WTC11 (cell line): ENCODE measurements around the gene DIMT1. TPM values are rescaled to one million over a fixed set of nuclear protein-coding genes. Genes with fewer than 3 reads are reported as not detected.

Source experiments
- ATAC-seq: fragments of 200-7000 bp; cut with Tn5 transposase; 2 replicates; pipeline ENCODE4 v1.10.0; 2021; ENCODE audit warnings: mild to moderate bottlenecking, moderate library complexity
- CTCF ChIA-PET: fragments of 300-600 bp; sonication (Branson Sonifier 250); formaldehyde crosslinking; loops from one replicate; lab custom pipeline; 2021; ENCODE audit warnings: antibody characterized with exemption; lab: Charles Lee
- POLR2A ChIA-PET: fragments of 350-600 bp; sonication (Branson Sonifier 250); formaldehyde crosslinking; loops from one replicate; lab custom pipeline; 2021; ENCODE audit warnings: antibody characterized with exemption; lab: Charles Lee
- DNase-seq: peaks from one replicate; pipeline ENCODE4 v3.0.0; 2021; ENCODE audit warnings: low spot score
- H3K27ac Mint-ChIP-seq: 2 replicates; pipeline ENCODE4 v1.8.0; 2021; ENCODE audit warnings: mixed read lengths
- H3K27me3 Mint-ChIP-seq: 2 replicates; pipeline ENCODE4 v1.8.0; 2021; ENCODE audit warnings: low read depth, mild to moderate bottlenecking, moderate library complexity, mixed read lengths
- H3K36me3 Mint-ChIP-seq: 2 replicates; pipeline ENCODE4 v1.8.0; 2021; ENCODE audit warnings: mixed read lengths
- H3K4me1 Mint-ChIP-seq: 2 replicates; pipeline ENCODE4 v1.8.0; 2022; ENCODE audit warnings: mixed read lengths
- H3K4me3 Mint-ChIP-seq: 2 replicates; pipeline ENCODE4 v1.8.0; 2021; ENCODE audit warnings: mild to moderate bottlenecking, moderate library complexity, mixed read lengths
- H3K9me3 Mint-ChIP-seq: 2 replicates; pipeline ENCODE4 v1.8.0; 2021; ENCODE audit warnings: mixed read lengths
- ELF4 ChIP-seq: sonication (generic); formaldehyde crosslinking; IDR thresholded peaks from 2 replicates; pipeline ENCODE4 v1.8.1; 2022; ENCODE audit warnings: low read depth, mild to moderate bottlenecking, moderate library complexity, missing genetic modification reagents
- FOXP1 ChIP-seq: sonication (generic); formaldehyde crosslinking; IDR thresholded peaks from 2 replicates; pipeline ENCODE4 v1.8.0; 2022; ENCODE audit warnings: missing genetic modification reagents, mild to moderate bottlenecking, moderate library complexity, borderline replicate concordance
- MXD4 ChIP-seq: fragments of 250-450 bp; sonication (Bioruptor Pico); IDR thresholded peaks from 2 replicates; pipeline ENCODE4 v1.8.0; 2021; ENCODE audit warnings: mild to moderate bottlenecking, moderate library complexity, borderline replicate concordance
- MYBL2 ChIP-seq: sonication (generic); formaldehyde crosslinking; IDR thresholded peaks from 2 replicates; pipeline ENCODE4 v1.8.1; 2023; ENCODE audit warnings: mild to moderate bottlenecking, moderate library complexity, missing genetic modification reagents
- NFATC4 ChIP-seq: fragments of 250-450 bp; sonication (Bioruptor Pico); IDR thresholded peaks from 2 replicates; pipeline ENCODE4 v1.9.0; 2021; ENCODE audit warnings: mild to moderate bottlenecking
- NFYB ChIP-seq: sonication (generic); formaldehyde crosslinking; conservative IDR thresholded peaks from 2 replicates; pipeline ENCODE4 v1.8.0; 2022; ENCODE audit warnings: low read depth, missing genetic modification reagents
- NR2C2 ChIP-seq: sonication (generic); formaldehyde crosslinking; IDR thresholded peaks from 2 replicates; pipeline ENCODE4 v1.8.0; 2022; ENCODE audit warnings: mild to moderate bottlenecking, missing genetic modification reagents
- SMAD3 ChIP-seq: sonication (generic); formaldehyde crosslinking; IDR thresholded peaks from 2 replicates; pipeline ENCODE4 v1.8.0; 2022; ENCODE audit warnings: missing genetic modification reagents, mild to moderate bottlenecking, borderline replicate concordance
- ZNF121 ChIP-seq: sonication (generic); formaldehyde crosslinking; IDR thresholded peaks from 2 replicates; pipeline ENCODE4 v1.8.0; 2023; ENCODE audit warnings: missing genetic modification reagents
- ZNF671 ChIP-seq: fragments of 250-450 bp; sonication (Bioruptor Pico); IDR thresholded peaks from 2 replicates; pipeline ENCODE4 v1.8.0; 2021; ENCODE audit warnings: mild to moderate bottlenecking
- total RNA-seq: library from RNA; stranded (reverse); gene quantifications from 3 replicates; pipeline ENCODE4 v1.2.3, GENCODE V29; 2021
- TF ChIP-seq, protein P1 (sequence below): fragments of 250-450 bp; sonication (Bioruptor Pico); conservative IDR thresholded peaks from 2 replicates; pipeline ENCODE4 v1.9.0; 2021; ENCODE audit warnings: mild to moderate bottlenecking
- TF ChIP-seq, protein P2 (sequence below): fragments of 250-450 bp; sonication (Bioruptor Pico); IDR thresholded peaks from 2 replicates; pipeline ENCODE4 v1.8.0; 2021; ENCODE audit warnings: mild to moderate bottlenecking
- TF ChIP-seq, protein P3 (sequence below): sonication (generic); formaldehyde crosslinking; IDR thresholded peaks from 2 replicates; pipeline ENCODE4 v1.8.1; 2022; ENCODE audit warnings: mild to moderate bottlenecking, missing genetic modification reagents, moderate library complexity, borderline replicate concordance
- TF ChIP-seq, protein P4 (sequence below): sonication (generic); formaldehyde crosslinking; IDR thresholded peaks from 2 replicates; pipeline ENCODE4 v1.8.1; 2023; ENCODE audit warnings: mild to moderate bottlenecking, missing genetic modification reagents, borderline replicate concordance
- TF ChIP-seq, protein P5 (sequence below): fragments of 250-450 bp; sonication (Bioruptor Pico); IDR thresholded peaks from 2 replicates; pipeline ENCODE4 v1.9.0; 2021; ENCODE audit warnings: mild to moderate bottlenecking

The DIMT1 gene
- total RNA-seq, 1 experiment from 2014 or later: 33.9 TPM

DNA sequence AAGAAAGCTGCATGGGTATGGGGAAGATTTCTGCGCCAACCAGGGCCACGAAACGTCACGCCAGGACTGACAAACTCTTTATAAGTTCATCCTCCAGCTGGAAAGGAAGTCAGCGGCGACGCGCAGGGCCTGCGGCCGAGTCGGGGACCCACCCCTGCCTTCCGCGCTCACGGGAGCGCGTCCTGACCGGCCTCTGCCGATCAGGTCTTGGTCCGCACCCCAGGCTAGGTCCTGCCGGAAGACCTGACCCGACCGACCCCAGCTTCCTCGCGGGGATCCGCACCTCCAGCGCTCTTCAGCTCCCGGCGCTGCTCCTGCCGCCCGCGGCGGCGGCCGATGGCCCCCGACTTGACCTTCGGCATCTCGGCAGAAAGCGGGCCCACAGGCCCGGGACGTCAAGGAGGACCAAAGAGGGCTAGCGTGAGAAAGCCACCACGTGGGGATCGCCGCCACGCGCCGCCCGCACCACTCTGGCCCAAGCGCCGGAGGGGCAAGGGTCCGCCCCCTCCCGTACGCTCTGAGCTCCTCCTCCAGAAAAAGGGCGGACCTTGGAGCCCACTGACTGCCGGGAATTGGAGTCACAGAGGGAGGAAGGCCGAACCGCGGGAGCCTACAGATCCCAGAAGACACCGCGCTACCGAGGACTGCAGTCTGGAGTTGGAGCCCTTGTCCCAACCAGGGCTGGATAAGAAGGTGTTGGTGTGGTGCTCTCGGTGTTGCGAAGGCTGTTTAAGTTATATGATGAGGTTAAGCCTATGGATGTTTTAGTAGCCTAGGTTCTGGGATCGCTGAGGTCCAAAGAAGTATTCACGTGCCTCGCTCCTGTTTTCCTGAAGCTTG lies at the start of gene DIMT1 (continued):
- no peak for TF ChIP-seq NR2C2 (CRISPR knock-in tag)
- TF ChIP-seq, protein P1, sequence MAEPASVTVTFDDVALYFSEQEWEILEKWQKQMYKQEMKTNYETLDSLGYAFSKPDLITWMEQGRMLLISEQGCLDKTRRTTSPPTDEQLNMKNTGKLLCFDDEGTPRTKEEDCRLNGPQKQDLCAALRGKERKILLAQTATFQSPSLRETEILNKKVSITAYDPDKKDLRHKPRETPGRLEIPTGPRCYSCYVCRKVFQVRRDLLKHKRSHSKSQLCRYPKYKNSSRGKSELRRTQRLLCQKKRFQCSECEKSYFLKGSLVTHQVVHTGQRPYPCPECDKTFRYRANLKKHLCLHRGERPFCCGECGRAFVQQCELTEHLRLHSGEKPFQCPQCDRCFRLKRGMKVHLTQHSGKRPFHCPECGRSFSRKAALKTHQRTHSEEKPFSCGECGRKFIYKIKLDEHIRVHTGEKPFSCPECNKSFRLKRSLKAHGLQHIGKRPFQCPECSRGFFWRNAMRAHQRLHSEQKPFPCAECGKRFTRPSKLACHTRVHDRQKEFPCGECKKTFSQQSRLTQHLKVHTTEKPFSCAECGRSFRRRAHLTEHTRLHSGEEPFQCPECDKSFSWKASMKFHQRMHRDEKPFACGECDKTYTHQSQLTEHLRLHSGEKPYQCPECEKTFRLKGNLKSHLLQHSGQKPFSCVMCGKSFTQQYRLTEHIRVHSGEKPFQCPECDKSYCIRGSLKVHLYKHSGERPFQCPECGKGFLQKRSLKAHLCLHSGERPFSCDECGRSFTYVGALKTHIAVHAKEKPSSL (CRISPR knock-in tag): no peak
- TF ChIP-seq, protein P2, sequence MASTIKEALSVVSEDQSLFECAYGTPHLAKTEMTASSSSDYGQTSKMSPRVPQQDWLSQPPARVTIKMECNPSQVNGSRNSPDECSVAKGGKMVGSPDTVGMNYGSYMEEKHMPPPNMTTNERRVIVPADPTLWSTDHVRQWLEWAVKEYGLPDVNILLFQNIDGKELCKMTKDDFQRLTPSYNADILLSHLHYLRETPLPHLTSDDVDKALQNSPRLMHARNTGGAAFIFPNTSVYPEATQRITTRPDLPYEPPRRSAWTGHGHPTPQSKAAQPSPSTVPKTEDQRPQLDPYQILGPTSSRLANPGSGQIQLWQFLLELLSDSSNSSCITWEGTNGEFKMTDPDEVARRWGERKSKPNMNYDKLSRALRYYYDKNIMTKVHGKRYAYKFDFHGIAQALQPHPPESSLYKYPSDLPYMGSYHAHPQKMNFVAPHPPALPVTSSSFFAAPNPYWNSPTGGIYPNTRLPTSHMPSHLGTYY (CRISPR knock-in tag): no peak
- no peak for TF ChIP-seq ZNF671 (CRISPR knock-in tag)
- TF ChIP-seq NFATC4 (CRISPR knock-in tag): no peak
- no peak for TF ChIP-seq MXD4
- TF ChIP-seq, protein P3, sequence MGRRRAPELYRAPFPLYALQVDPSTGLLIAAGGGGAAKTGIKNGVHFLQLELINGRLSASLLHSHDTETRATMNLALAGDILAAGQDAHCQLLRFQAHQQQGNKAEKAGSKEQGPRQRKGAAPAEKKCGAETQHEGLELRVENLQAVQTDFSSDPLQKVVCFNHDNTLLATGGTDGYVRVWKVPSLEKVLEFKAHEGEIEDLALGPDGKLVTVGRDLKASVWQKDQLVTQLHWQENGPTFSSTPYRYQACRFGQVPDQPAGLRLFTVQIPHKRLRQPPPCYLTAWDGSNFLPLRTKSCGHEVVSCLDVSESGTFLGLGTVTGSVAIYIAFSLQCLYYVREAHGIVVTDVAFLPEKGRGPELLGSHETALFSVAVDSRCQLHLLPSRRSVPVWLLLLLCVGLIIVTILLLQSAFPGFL (CRISPR knock-in tag): no peak
- TF ChIP-seq, protein P4, sequence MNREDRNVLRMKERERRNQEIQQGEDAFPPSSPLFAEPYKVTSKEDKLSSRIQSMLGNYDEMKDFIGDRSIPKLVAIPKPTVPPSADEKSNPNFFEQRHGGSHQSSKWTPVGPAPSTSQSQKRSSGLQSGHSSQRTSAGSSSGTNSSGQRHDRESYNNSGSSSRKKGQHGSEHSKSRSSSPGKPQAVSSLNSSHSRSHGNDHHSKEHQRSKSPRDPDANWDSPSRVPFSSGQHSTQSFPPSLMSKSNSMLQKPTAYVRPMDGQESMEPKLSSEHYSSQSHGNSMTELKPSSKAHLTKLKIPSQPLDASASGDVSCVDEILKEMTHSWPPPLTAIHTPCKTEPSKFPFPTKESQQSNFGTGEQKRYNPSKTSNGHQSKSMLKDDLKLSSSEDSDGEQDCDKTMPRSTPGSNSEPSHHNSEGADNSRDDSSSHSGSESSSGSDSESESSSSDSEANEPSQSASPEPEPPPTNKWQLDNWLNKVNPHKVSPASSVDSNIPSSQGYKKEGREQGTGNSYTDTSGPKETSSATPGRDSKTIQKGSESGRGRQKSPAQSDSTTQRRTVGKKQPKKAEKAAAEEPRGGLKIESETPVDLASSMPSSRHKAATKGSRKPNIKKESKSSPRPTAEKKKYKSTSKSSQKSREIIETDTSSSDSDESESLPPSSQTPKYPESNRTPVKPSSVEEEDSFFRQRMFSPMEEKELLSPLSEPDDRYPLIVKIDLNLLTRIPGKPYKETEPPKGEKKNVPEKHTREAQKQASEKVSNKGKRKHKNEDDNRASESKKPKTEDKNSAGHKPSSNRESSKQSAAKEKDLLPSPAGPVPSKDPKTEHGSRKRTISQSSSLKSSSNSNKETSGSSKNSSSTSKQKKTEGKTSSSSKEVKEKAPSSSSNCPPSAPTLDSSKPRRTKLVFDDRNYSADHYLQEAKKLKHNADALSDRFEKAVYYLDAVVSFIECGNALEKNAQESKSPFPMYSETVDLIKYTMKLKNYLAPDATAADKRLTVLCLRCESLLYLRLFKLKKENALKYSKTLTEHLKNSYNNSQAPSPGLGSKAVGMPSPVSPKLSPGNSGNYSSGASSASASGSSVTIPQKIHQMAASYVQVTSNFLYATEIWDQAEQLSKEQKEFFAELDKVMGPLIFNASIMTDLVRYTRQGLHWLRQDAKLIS: peak; percentile 88
- TF ChIP-seq ZNF121: no peak
- TF ChIP-seq FOXP1 (CRISPR knock-in tag): peak; percentile 95
- TF ChIP-seq MYBL2 (CRISPR knock-in tag): peak; percentile 79

DNA sequence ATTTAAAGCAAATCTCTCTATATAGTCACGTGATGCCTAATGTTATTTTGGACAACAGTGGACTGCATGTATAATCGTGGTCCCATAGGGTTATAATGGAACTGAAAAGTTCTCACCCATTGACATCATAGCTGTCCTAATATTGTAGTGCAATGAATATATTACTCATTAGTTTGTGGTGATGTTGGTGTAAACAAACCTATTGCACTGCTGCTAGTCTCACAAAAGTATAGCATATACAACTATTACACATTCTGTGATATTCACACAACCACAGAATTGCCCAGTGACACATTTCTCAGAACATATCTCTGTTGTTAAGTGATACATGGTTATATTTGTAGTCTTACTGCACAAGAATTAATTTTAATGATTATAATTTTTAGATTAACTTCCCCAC lies 46.6 kb upstream of the DIMT1 start:
- POLR2A ChIA-PET: no interaction called here
- ATAC-seq (no peak), DNase-seq (no peak)
- H3K4me3 Mint-ChIP-seq: no peak overlapping the region
- peaks cover 19% of the 10 kb centered on the region for H3K36me3 Mint-ChIP-seq
- CTCF ChIA-PET: interaction anchor here (1.4 kb wide), 1 partner anchor 10 kb away, joined by 8 read pairs; no protein-coding TSS in a partner anchor
- H3K4me1 Mint-ChIP-seq: no peaks in the 10 kb centered on the region
- no peak overlapping the region for H3K27ac Mint-ChIP-seq
- TF ChIP-seq NFYB: no peak
- TF ChIP-seq, protein P5, sequence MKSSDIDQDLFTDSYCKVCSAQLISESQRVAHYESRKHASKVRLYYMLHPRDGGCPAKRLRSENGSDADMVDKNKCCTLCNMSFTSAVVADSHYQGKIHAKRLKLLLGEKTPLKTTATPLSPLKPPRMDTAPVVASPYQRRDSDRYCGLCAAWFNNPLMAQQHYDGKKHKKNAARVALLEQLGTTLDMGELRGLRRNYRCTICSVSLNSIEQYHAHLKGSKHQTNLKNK: no peak
- TF ChIP-seq SMAD3 (CRISPR knock-in tag): no peak
- TF ChIP-seq ELF4 (CRISPR knock-in tag): no peak
- no peaks in the 10 kb centered on the region for H3K27me3 Mint-ChIP-seq
- H3K9me3 Mint-ChIP-seq: no peaks in the 10 kb centered on the region
